Testis (tissue), 3 donors: ENCODE data around the gene DTL. TPM values are rescaled to one million over a fixed set of nuclear protein-coding genes. Genes with fewer than 3 reads are reported as not detected.

Experiments
- DNase-seq: peaks from one replicate; pipeline ENCODE4 v3.0.0-alpha.2; 2019
- H3K27ac ChIP-seq, 2 donors: fragments of 200-600 bp; sonication (generic); one replicate each; pipeline ENCODE4 v1.5.1; 2019
- H3K27me3 ChIP-seq: fragments of 200-600 bp; sonication (generic); one replicate; pipeline ENCODE4 v1.5.1; 2019
- H3K36me3 ChIP-seq: fragments of 200-600 bp; sonication (generic); one replicate; pipeline ENCODE4 v1.5.1; 2017; ENCODE audit warnings: low read depth; ENCODE audit errors: missing control alignments
- H3K4me1 ChIP-seq: fragments of 200-600 bp; sonication (generic); one replicate; pipeline ENCODE4 v1.5.1; 2019
- H3K4me3 ChIP-seq, 2 donors: fragments of 200-600 bp; sonication (generic); one replicate each; pipeline ENCODE4 v1.5.1; 2017 to 2019
- H3K9me3 ChIP-seq: fragments of 200-600 bp; sonication (generic); one replicate; pipeline ENCODE4 v1.5.1; 2017
- POLR2A ChIP-seq: fragments of 450-650 bp; IDR thresholded peaks from one replicate; pipeline ENCODE4 v1.6.1; 2017; ENCODE audit warnings: antibody characterized with exemption, mild to moderate bottlenecking, moderate library complexity
- WGBS, 2 donors: methylation state at CpG; one replicate each; pipeline ENCODE4 v1.1.5; 2018; 5-methylcytosine and 5-hydroxymethylcytosine counted together
- intact Hi-C: fragments of 100-400 bp; cut with DNase I; formaldehyde crosslinking; loops from one replicate; pipeline ENCODE4 v1.15.1; 2023; ENCODE audit warnings: low total_unique reads
- polyA plus RNA-seq: library from polyadenylated mRNA; stranded (reverse); fragments of 350-450 nt; fragmentation: Illumina TruSeq; extraction: RNeasy Lipid Tissue Mini Kit (QIAGEN cat#74804); gene quantifications from one replicate; pipeline ENCODE4 v1.2.3, GENCODE V29; 2014; ENCODE audit warnings: low read depth, low replicate concordance; ENCODE audit not compliant: insufficient read depth
- total RNA-seq, 2 donors: library from RNA; depleted of rRNA; stranded (reverse); fragments of >200 nt; gene quantifications; one replicate each; pipeline ENCODE4 v1.2.3, GENCODE V29; 2016
- TF ChIP-seq, protein P1 (sequence below), 3 experiments: fragments of 450-650 bp in 2 of 3; fragments of 200-600 bp in 1 of 3; sonication (generic) in 1 of 3; IDR thresholded peaks; one replicate each; pipeline ENCODE4 v1.5.1; 2016 to 2019; ENCODE audit warnings: antibody characterized with exemption in 3 of 3, mild to moderate bottlenecking in 2 of 3, moderate library complexity in 1 of 3

The DTL gene
- total and polyA plus RNA-seq, 3 donors from 2014 or later: 25.3 to 45.1 (median 25.4) TPM

DNA sequence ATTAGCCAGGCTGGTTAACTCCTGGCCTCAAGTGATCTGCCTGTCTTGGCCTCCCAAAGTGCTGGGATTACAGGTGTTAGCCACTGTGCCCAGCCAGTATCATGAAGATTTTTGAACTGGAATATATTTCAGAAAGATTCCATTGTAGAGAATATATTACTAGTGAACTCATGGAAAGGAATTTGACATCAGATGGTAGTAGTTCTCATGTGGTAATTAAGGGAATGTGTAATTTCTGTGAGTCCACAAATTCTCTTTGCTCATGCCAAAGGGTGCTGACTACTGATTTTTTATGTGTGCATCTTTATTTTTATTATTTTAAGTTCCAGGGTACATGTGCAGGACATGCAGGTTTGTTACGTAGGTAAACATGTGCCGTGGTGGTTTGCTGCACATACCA lies 10.4 kb downstream of the DTL start:
- intact Hi-C loops: no loop called here
- H3K36me3 ChIP-seq: no peaks in the 10 kb centered on the region
- no peak overlapping the region for H3K27ac ChIP-seq
- H3K27me3 ChIP-seq: no peaks in the 10 kb centered on the region
- H3K4me3 ChIP-seq: no peak overlapping the region
- no peak for DNase-seq
- 100% methylated on average over 2 of the region's 2 CpGs for WGBS, 2 donors
- H3K9me3 ChIP-seq: no peaks in the 10 kb centered on the region
- H3K4me1 ChIP-seq: no peaks in the 10 kb centered on the region
- TF ChIP-seq, protein P1, sequence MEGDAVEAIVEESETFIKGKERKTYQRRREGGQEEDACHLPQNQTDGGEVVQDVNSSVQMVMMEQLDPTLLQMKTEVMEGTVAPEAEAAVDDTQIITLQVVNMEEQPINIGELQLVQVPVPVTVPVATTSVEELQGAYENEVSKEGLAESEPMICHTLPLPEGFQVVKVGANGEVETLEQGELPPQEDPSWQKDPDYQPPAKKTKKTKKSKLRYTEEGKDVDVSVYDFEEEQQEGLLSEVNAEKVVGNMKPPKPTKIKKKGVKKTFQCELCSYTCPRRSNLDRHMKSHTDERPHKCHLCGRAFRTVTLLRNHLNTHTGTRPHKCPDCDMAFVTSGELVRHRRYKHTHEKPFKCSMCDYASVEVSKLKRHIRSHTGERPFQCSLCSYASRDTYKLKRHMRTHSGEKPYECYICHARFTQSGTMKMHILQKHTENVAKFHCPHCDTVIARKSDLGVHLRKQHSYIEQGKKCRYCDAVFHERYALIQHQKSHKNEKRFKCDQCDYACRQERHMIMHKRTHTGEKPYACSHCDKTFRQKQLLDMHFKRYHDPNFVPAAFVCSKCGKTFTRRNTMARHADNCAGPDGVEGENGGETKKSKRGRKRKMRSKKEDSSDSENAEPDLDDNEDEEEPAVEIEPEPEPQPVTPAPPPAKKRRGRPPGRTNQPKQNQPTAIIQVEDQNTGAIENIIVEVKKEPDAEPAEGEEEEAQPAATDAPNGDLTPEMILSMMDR (IDR thresholded peaks at IDR 0.05): no peak
- TF ChIP-seq POLR2A: no peak

DNA sequence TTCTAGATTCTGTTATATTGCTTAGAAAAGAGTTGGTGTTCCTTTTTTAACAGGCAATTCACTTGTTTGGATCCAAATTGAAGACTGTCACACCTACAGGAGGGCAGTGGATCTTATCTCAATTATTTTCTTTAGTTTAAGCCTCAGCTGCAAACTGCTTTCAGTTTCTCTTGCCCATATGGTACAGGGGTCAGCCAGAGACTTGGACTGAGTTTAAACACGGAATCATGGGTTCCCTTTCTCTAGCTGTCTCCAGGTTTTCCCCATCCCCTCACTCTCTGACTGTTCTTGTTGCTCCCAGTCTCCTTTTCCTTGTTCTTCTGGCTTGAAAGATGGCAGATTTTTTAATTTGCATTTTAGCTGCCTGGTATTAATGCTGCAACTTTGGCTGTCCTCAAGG lies 18.4 kb downstream of the DTL start:
- TF ChIP-seq, protein P1 (IDR thresholded peaks at IDR 0.05): no peak
- TF ChIP-seq POLR2A: no peak
- Histone ChIP-seq H3K4me3 (no peak overlapping the region), H3K9me3 (no peaks in the 10 kb centered on the region), H3K4me1 (no peaks in the 10 kb centered on the region), H3K27ac (no peak overlapping the region), H3K27me3 (no peaks in the 10 kb centered on the region), H3K36me3 (no peaks in the 10 kb centered on the region)
- no peak for DNase-seq
- WGBS, 2 donors: 86 to 94% methylated on average over 1 of the region's 1 CpG
- intact Hi-C loops: no loop called here

DNA sequence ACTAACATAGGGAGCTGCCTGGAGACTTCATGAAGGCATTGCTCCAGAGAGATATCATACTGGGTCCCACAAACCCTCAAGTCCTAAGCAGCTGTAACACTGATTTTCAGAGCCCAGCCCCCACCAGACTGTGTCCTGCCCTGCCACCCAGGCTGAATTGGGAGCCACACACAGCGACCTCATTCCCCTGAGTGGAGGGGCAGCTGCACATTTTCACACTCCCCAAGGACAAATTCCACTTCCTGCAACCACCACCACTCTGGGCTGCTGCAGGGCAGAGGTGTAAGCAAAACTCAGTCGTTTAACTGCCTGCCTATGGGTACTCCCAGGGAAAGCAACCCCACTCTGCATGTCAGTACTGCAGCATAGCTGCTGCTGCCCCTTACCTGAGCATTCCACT lies 19.8 kb downstream of the DTL start:
- no peaks in the 10 kb centered on the region for H3K9me3 ChIP-seq
- no peaks in the 10 kb centered on the region for H3K4me1 ChIP-seq
- intact Hi-C loops: no loop called here
- TF ChIP-seq, protein P1 (IDR thresholded peaks at IDR 0.05): no peak
- TF ChIP-seq POLR2A: no peak
- DNase-seq: no peak
- H3K36me3 ChIP-seq: no peaks in the 10 kb centered on the region
- no peak overlapping the region for H3K27ac ChIP-seq
- no peaks in the 10 kb centered on the region for H3K27me3 ChIP-seq
- 93 to 100% methylated on average over 2 of the region's 2 CpGs for WGBS, 2 donors
- no peak overlapping the region for H3K4me3 ChIP-seq

DNA sequence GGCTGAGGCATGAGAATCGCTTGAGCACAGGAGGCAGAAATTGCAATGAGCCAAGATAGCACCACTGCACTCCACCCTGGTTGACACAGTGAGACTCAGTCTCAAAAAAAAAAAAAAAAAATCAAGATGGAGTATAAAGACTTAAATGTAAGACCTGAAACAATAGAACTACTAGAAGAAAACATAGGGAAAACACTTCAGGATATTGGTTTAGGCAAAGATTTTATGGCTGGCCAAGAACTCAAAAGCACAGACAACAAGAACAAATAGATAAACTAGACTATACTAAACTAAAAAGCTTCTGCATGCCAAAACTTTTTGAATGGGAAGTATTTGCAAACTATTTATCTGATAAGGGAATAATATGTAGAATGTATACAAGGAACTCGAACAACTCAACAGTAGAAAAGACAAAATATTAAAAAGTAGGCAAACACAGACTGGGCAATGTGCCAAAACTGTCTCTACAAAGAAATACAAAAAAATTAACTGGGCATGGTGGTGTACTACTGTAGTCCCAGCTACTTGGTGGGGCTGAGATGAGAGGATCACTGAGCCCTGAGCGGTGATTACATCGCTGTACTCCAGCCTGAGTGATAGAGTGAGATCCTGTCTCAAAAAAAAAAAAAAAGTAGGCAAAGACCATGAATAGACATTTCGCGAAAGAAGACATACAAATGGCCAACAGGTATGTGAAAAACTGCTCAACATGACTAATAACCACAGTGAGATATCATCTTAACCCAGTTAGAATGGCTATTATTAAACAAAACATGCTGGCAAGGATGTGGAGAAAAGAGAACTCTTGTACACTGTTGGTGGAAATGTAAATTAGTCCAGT lies 25.3 kb downstream of the DTL start:
- H3K4me1 ChIP-seq: no peaks in the 10 kb centered on the region
- TF ChIP-seq, protein P1 (IDR thresholded peaks at IDR 0.05): no peak
- TF ChIP-seq POLR2A: no peak
- WGBS, 2 donors: 74 to 79% methylated on average over 6 of the region's 6 CpGs
- intact Hi-C loops: loop anchor here (5.0 kb wide), 1 partner anchor 311 kb away; no protein-coding TSS in a partner anchor
- no peak overlapping the region for H3K27ac ChIP-seq
- H3K9me3 ChIP-seq: no peaks in the 10 kb centered on the region
- H3K36me3 ChIP-seq: no peaks in the 10 kb centered on the region
- DNase-seq: no peak
- H3K27me3 ChIP-seq: no peaks in the 10 kb centered on the region
- no peak overlapping the region for H3K4me3 ChIP-seq
